HCT116 (cell line): Measurements from ENCODE around the gene BMP8B. TPM values are rescaled to one million over a fixed set of nuclear protein-coding genes. Genes with fewer than 3 reads are reported as not detected.

Experiments used
- ATAC-seq: fragments of 200-7000 bp; cut with Tn5 transposase; 2 replicates; pipeline ENCODE4 v1.9.1; 2020; ENCODE audit warnings: mild to moderate bottlenecking, moderate library complexity
- BruUV-seq: library from RNA; stranded (reverse); fragments of 400-500 nt; replicated peaks from 2 replicates; lab custom pipeline; 2021; lab: Mats Ljungman, UMichigan
- CTCF ChIA-PET: fragments of 300-600 bp; sonication (Branson Sonifier 250); formaldehyde crosslinking; loops from one replicate; lab custom pipeline; 2021; ENCODE audit warnings: antibody characterized with exemption; lab: Charles Lee
- POLR2A ChIA-PET: fragments of 300-600, 350-600 bp; sonication (Branson Sonifier 250); formaldehyde crosslinking; loops from one replicate; lab custom pipeline; 2021; ENCODE audit warnings: antibody characterized with exemption; lab: Charles Lee
- RAD21 ChIA-PET, 2 experiments: fragments of 300-600 bp; sonication (Branson Sonifier 250); formaldehyde crosslinking; loops; one replicate each; lab custom pipeline; 2023; ENCODE audit warnings: low total read pairs in 2 of 2; ENCODE audit not compliant: uncharacterized antibody in 2 of 2, unreplicated experiment in 2 of 2, low non-redundant PET in 1 of 2; lab: Charles Lee
- DNase-seq: peaks from one replicate; pipeline ENCODE4 v3.0.0-alpha.2; 2010; ENCODE audit warnings: low read depth, low spot score
- H2AFZ ChIP-seq: fragments of 200-600 bp; shearing (Covaris generic), sonication (generic); 2 replicates; pipeline ENCODE4 v1.6.1; 2017; ENCODE audit warnings: low read depth, mixed run types, mixed read lengths, antibody characterized with exemption, low read length; ENCODE audit not compliant: poor library complexity, severe bottlenecking
- H3K27ac ChIP-seq: 2 replicates; pipeline ENCODE4 v1.5.1; 2012; ENCODE audit warnings: low read depth, low read length
- H3K27me3 ChIP-seq: fragments of 200-600 bp; sonication (generic); 2 replicates; pipeline ENCODE4 v1.6.1; 2016; ENCODE audit warnings: mixed run types, low read length, mixed read lengths; ENCODE audit not compliant: insufficient read depth
- H3K36me3 ChIP-seq, 2 experiments: fragments of 200-500 bp in 1 of 2; fragments of 200-600 bp in 1 of 2; sonication (Bioruptor generic) in 1 of 2; sonication (generic) in 1 of 2; 2 replicates each; pipeline versions ENCODE4 v1.5.1 to v1.6.1; 2014 to 2016; ENCODE audit warnings: low read length in 2 of 2, inconsistent platforms in 1 of 2, mixed read lengths in 1 of 2, mixed run types in 1 of 2; ENCODE audit not compliant: insufficient read depth in 2 of 2, control insufficient read depth in 1 of 2
- H3K4me1 ChIP-seq, 2 experiments: fragments of 200-600 bp in 1 of 2; sonication (generic) in 1 of 2; 2 replicates each; pipeline versions ENCODE4 v1.5.1 to v1.6.1; 2012 to 2017; ENCODE audit warnings: low read length in 2 of 2, inconsistent platforms in 1 of 2, mild to moderate bottlenecking in 1 of 2, mixed read lengths in 1 of 2, mixed run types in 1 of 2, moderate library complexity in 1 of 2; ENCODE audit not compliant: insufficient read depth in 2 of 2, control insufficient read depth in 1 of 2
- H3K4me2 ChIP-seq: fragments of 200-600 bp; sonication (generic); 2 replicates; pipeline ENCODE4 v1.6.1; 2017; ENCODE audit warnings: mixed run types, low read length, mixed read lengths
- H3K4me3 ChIP-seq, 2 experiments: fragments of 200-600 bp in 1 of 2; sonication (generic) in 1 of 2; replicated peaks in 1 of 2; 2 replicates each; pipeline ENCODE4 v1.5.1; 2011 to 2016; ENCODE audit warnings: low read length in 2 of 2, control low read depth in 1 of 2, low read depth in 1 of 2, mild to moderate bottlenecking in 1 of 2, mixed read lengths in 1 of 2, mixed run types in 1 of 2
- H3K79me2 ChIP-seq: fragments of 200-600 bp; sonication (generic); 2 replicates; pipeline ENCODE4 v1.6.1; 2017; ENCODE audit warnings: mild to moderate bottlenecking, mixed run types, low read length, moderate library complexity, mixed read lengths; ENCODE audit not compliant: insufficient read depth
- H3K9ac ChIP-seq: fragments of 200-600 bp; sonication (generic); 2 replicates; pipeline ENCODE4 v1.6.1; 2016; ENCODE audit warnings: low read length, mixed read lengths
- H3K9me2 ChIP-seq: fragments of 200-600 bp; sonication (generic), shearing (Covaris generic); 2 replicates; pipeline ENCODE4 v1.6.1; 2017; ENCODE audit warnings: mixed run types, mild to moderate bottlenecking, moderate library complexity; ENCODE audit not compliant: insufficient read depth
- H3K9me3 ChIP-seq, 2 experiments: fragments of 200-500 bp in 1 of 2; fragments of 200-600 bp in 1 of 2; sonication (Bioruptor generic) in 1 of 2; sonication (generic) in 1 of 2; 2 replicates each; pipeline ENCODE4 v1.6.1; 2014 to 2017; ENCODE audit warnings: low read length in 2 of 2, mixed read lengths in 2 of 2, inconsistent platforms in 1 of 2, low read depth in 1 of 2, mild to moderate bottlenecking in 1 of 2, mixed run types in 1 of 2, moderate library complexity in 1 of 2; ENCODE audit not compliant: control insufficient read depth in 1 of 2, insufficient read depth in 1 of 2
- H4K20me1 ChIP-seq: fragments of 200-600 bp; sonication (generic), shearing (Covaris generic); 2 replicates; pipeline ENCODE4 v1.6.1; 2017; ENCODE audit warnings: mixed run types, mild to moderate bottlenecking, moderate library complexity; ENCODE audit not compliant: insufficient read depth
- JUND ChIP-seq: IDR thresholded peaks from 2 replicates; pipeline ENCODE4 v1.6.1; 2012
- POLR2A ChIP-seq: IDR thresholded peaks from 2 replicates; pipeline ENCODE4 v1.7.0; 2011; ENCODE audit warnings: borderline replicate concordance; ENCODE audit not compliant: insufficient read depth, insufficient read length; ENCODE audit errors: extremely low read depth
- POLR2AphosphoS5 ChIP-seq: IDR thresholded peaks from 2 replicates; pipeline ENCODE4 v1.6.1; 2011; ENCODE audit warnings: mild to moderate bottlenecking, low read depth, low read length, moderate library complexity
- SIN3A ChIP-seq: IDR thresholded peaks from 2 replicates; pipeline ENCODE4 v1.6.1; 2012; ENCODE audit warnings: low read depth
- SP1 ChIP-seq: IDR thresholded peaks from 2 replicates; pipeline ENCODE4 v1.6.1; 2012; ENCODE audit warnings: low read depth
- SRF ChIP-seq: IDR thresholded peaks from 2 replicates; pipeline ENCODE4 v1.6.1; 2012; ENCODE audit warnings: low read depth
- intact Hi-C: fragments of 100-400 bp; cut with micrococcal nuclease; formaldehyde crosslinking; loops from 2 replicates; pipeline ENCODE4 v1.10.0; 2022
- total RNA-seq: library from RNA; stranded (reverse); gene quantifications from one replicate; pipeline ENCODE4 v1.2.1, GENCODE V29; 2021; ENCODE audit not compliant: unreplicated experiment
- TF ChIP-seq, protein P1 (sequence below), 3 experiments: fragments of 200-600 bp in 1 of 3; sonication (generic) in 1 of 3; IDR thresholded peaks in 2 of 3; conservative IDR thresholded peaks in 1 of 3; 2 replicates each; pipeline ENCODE4 v1.5.1; 2012 to 2017; ENCODE audit warnings: low read depth in 2 of 3, low read length in 2 of 3, antibody characterized with exemption in 1 of 3, borderline replicate concordance in 1 of 3, control low read depth in 1 of 3, mild to moderate bottlenecking in 1 of 3, mixed read lengths in 1 of 3, mixed run types in 1 of 3, moderate library complexity in 1 of 3; ENCODE audit not compliant: insufficient read depth in 1 of 3

Gene BMP8B
- total RNA-seq, 1 experiment from 2014 or later, result 9.5 TPM

DNA sequence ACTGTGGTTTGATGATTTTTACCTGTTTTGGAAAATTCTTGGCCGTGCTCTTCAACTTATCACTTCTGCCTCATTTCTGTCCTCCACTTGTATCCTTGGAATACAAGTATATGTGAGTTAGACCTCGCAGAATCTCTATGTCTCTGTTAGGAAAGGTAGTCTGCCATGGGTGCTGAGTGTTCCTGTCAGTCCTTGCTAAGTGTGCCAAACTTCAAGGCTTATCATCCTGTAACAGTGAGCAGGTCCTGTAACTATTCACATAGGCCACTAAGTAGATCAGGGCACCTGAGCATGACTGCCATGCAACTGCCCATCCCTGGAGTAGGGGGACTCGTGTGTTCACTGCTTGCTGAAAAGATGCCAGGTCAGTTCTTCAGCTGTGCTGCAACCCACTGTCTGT is 24.2 kb upstream of the BMP8B start (continued):
- TF ChIP-seq, protein P1, sequence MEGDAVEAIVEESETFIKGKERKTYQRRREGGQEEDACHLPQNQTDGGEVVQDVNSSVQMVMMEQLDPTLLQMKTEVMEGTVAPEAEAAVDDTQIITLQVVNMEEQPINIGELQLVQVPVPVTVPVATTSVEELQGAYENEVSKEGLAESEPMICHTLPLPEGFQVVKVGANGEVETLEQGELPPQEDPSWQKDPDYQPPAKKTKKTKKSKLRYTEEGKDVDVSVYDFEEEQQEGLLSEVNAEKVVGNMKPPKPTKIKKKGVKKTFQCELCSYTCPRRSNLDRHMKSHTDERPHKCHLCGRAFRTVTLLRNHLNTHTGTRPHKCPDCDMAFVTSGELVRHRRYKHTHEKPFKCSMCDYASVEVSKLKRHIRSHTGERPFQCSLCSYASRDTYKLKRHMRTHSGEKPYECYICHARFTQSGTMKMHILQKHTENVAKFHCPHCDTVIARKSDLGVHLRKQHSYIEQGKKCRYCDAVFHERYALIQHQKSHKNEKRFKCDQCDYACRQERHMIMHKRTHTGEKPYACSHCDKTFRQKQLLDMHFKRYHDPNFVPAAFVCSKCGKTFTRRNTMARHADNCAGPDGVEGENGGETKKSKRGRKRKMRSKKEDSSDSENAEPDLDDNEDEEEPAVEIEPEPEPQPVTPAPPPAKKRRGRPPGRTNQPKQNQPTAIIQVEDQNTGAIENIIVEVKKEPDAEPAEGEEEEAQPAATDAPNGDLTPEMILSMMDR (IDR thresholded peaks at IDR 0.05 in 2 of 3, conservative IDR thresholded peaks at IDR 0.05 in 1 of 3; ENCODE audit: borderline replicate concordance in 1 of 3, insufficient read depth in 1 of 3, low read depth in 2 of 3, low read length in 2 of 3), result no peak
- no peak for TF ChIP-seq POLR2A
- TF ChIP-seq POLR2AphosphoS5, result no peak
- no peak for TF ChIP-seq SP1
- TF ChIP-seq SIN3A, result no peak
- no peak for TF ChIP-seq SRF

DNA sequence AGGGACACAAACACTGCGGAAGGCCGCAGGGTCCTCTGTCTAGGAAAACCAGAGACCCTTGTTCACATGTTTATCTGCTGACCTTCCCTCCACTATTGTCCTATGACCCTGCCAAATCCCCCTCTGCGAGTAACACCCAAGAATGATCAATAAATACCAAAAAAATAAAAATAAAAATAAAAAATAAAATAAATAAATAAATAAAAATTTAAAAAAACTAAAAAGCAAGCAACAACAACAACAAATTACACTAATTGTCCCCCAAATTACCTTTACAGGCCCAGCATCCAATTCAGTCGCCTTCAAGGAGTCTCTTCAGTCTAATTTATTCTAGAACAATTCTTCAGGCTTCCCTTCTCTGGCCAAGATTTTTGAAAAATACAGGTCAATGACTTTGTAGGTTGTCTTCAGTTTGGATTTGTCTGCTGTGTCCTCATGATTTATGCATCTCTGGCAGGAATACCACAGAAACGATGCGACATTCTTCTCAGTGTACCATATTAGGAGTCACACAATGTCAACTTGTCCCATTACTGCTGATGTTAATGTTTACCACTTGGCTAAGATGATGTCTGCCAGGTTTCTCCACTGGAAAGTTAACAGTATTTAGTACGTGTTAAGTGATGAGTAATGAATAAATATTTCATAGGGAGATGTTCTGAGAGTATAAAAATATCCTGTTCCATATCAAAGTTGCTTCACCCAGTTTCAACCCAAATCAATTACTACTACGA is 20.3 kb upstream of the BMP8B start:
- Histone ChIP-seq H3K9me3 (no peaks in the 10 kb centered on the region), H3K4me2 (no peak overlapping the region), H3K9ac (no peak overlapping the region), H3K4me3 (no peak overlapping the region), H3K79me2 (no peaks in the 10 kb centered on the region), H4K20me1 (no peaks in the 10 kb centered on the region), H3K4me1 (no peaks in the 10 kb centered on the region), H3K36me3 (no peaks in the 10 kb centered on the region), H3K27ac (no peak overlapping the region), H3K27me3 (no peaks in the 10 kb centered on the region), H2AFZ (no peak overlapping the region), H3K9me2 (no peaks in the 10 kb centered on the region)
- DNase-seq, result no peak
- ChIA-PET RAD21 (no interaction called here), CTCF (no interaction called here), POLR2A (no interaction called here)
- no peak for TF ChIP-seq JUND
- BruUV-seq, result no TSS peak
- no peak for ATAC-seq
- intact Hi-C loops, result no loop called here
